CD4-positive, alpha-beta T cell treated with Interleukin-2 at 100 ng/mL for 4 hours (primary cell): ENCODE results near the gene IFNLR1.

Experiments
- DNase-seq: peaks from one replicate; pipeline ENCODE4 v3.0.0-alpha.2; 2020; ENCODE audit warnings: low spot score

Gene IFNLR1

GRCh38 chr1:24104854-24105253 is 82.2 kb downstream of the IFNLR1 start:
- no peak for DNase-seq
